Measurements from ENCODE around the gene PTPRM. TPM values are rescaled to one million over a fixed set of nuclear protein-coding genes. Genes with fewer than 3 reads are reported as not detected.

PTPRM gene
- total and polyA plus RNA-seq, 2 donors: 60.9 to 112 TPM

DNA sequence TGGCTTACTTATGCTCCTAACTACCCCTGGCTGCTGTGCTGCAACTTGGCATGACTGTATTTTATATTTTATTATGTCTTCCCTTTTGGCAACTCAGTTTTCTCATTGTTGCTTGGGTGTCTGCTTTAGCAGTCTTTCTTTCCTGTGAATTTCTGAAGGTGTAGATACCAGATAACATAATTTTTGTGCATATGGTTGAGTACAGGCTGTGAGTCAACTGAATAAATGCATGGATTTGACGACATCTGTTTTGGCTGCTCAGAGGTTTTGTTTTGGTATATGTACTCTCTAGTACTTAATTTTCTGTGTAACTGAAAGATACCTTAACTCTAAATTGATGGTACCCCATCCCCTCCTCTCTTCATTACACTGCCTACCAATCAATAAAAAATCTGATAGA lies 303.1 kb downstream of the PTPRM start:
- Histone ChIP-seq H3K4me3 (ENCODE audit: low read depth, low read length) (no peak overlapping the region), H3K4me1 (ENCODE audit: insufficient read depth) (no peaks in the 10 kb centered on the region), H3K27ac (ENCODE audit: low read depth) (no peak overlapping the region), H3K36me3 (ENCODE audit: insufficient read depth) (no peaks in the 10 kb centered on the region)
- WGBS: 74% methylated on average over 1 of the region's 1 CpG
- DNase-seq (ENCODE audit: extremely low spot score): no peak

DNA sequence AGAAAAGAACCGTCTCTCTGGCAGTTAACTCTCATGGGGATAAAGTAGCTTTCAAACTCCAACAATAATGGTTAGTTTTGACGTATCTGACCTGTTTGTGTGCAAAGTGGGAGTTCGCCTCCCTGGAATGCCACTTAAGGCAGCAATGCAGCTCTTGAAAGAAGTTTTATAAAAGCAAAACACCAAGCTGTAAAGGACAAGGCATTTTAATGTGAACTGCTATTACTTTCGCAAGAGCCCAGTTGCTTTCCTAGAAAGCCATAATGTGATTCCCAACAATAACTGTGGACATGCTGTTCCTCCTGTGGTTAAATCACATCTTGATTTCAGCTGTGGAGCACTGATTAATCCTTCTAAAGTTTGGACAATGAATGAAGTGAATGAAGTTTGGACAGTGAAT lies 303.7 kb downstream of the PTPRM start:
- Histone ChIP-seq H3K36me3 (ENCODE audit: insufficient read depth) (no peaks in the 10 kb centered on the region), H3K4me1 (ENCODE audit: insufficient read depth) (no peaks in the 10 kb centered on the region), H3K4me3 (ENCODE audit: low read depth, low read length) (no peak overlapping the region), H3K27ac (ENCODE audit: low read depth) (no peak overlapping the region)
- DNase-seq (ENCODE audit: extremely low spot score): no peak
- WGBS: 73% methylated on average over 4 of the region's 4 CpGs

GRCh38 chr18:7871560-7872456 lies 304.7 kb downstream of the PTPRM start:
- 71% methylated on average over 4 of the region's 4 CpGs for WGBS
- Histone ChIP-seq H3K4me1 (ENCODE audit: insufficient read depth) (no peaks in the 10 kb centered on the region), H3K36me3 (ENCODE audit: insufficient read depth) (no peaks in the 10 kb centered on the region)

DNA sequence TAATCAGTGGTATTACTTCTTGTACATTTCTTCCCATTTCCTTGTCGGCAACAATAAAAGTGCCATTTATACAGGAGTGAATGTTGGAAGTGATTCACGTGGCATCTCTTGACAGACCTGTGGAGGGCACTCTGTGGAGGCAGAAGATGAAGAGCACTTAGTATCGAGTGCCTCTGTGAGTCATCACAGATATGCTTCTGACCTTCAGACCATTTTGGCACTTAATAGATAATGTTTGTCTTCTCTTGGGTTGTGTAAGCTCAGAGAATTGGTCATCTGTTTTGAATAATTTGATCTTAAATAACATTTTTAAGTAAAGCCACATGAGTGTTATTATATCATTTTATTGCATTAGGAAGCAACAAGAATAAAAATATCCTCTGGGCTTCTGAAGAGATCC lies 305.5 kb downstream of the PTPRM start:
- H3K36me3 ChIP-seq (ENCODE audit: insufficient read depth): no peaks in the 10 kb centered on the region
- no peak overlapping the region for H3K4me3 ChIP-seq (ENCODE audit: low read depth, low read length)
- no peak overlapping the region for H3K27ac ChIP-seq (ENCODE audit: low read depth)
- 56% methylated on average over 3 of the region's 3 CpGs for WGBS
- DNase-seq (ENCODE audit: extremely low spot score): no peak
- no peaks in the 10 kb centered on the region for H3K4me1 ChIP-seq (ENCODE audit: insufficient read depth)

More at GRCh38 chr18:7871560-7872456, 304.7 kb downstream of the PTPRM start:
- Histone ChIP-seq H3K4me3 (ENCODE audit: low read depth, low read length) (no peak overlapping the region), H3K27ac (ENCODE audit: low read depth) (peak overlapping the region; percentile 18)
- DNase-seq (ENCODE audit: extremely low spot score): no peak

- Histone ChIP-seq H3K4me1 (ENCODE audit: insufficient read depth) (no peaks in the 10 kb centered on the region), H3K36me3 (ENCODE audit: insufficient read depth) (no peaks in the 10 kb centered on the region), H3K4me3 (ENCODE audit: low read depth, low read length) (no peak overlapping the region), H3K27ac (ENCODE audit: low read depth) (no peak overlapping the region)
- DNase-seq (ENCODE audit: extremely low spot score): no peak
- WGBS: 87% methylated on average over 2 of the region's 2 CpGs
Measured at GRCh38 chr18:7873316-7873715, 306.2 kb downstream of the PTPRM start.

DNA sequence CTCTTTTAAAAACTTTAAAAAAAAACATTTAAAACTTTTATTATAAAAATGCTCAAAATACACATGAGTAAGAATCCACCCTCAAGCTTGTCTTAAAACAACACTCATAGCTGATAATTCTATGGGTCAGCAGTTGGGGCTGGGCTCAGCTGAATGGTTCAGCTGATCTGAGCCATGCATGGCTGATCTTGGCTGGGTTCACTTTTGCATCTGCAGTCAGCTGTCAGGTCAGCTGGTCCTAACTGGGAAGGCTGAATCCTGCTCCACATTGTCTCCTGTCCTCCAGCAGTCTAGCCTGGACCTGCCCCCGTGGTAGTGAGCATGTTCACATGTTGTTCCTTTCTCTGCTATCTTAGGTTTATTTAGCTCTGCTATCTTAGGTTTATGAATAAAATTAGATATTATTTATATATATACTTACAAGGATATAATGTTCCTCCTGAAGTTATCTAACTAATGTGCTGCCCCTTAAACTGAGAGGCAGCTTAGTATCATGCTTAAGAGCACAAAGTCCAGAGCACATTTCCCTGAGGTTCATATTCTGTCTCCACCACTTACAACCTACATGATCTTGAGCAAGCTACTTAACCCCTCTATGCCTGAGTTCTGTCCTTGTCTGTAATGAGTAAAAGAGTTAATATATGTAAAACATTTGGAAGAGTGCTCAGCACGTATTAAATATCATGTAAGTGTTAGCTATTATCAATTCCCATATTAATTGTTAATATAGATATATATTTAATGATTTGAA lies 309.4 kb downstream of the PTPRM start:
- WGBS: 93% methylated on average over 2 of the region's 2 CpGs
- no peak for DNase-seq (ENCODE audit: extremely low spot score)
- H3K4me1 ChIP-seq (ENCODE audit: insufficient read depth): no peaks in the 10 kb centered on the region
- no peaks in the 10 kb centered on the region for H3K36me3 ChIP-seq (ENCODE audit: insufficient read depth)
- H3K4me3 ChIP-seq (ENCODE audit: low read depth, low read length): no peak overlapping the region
- no peak overlapping the region for H3K27ac ChIP-seq (ENCODE audit: low read depth)

DNA sequence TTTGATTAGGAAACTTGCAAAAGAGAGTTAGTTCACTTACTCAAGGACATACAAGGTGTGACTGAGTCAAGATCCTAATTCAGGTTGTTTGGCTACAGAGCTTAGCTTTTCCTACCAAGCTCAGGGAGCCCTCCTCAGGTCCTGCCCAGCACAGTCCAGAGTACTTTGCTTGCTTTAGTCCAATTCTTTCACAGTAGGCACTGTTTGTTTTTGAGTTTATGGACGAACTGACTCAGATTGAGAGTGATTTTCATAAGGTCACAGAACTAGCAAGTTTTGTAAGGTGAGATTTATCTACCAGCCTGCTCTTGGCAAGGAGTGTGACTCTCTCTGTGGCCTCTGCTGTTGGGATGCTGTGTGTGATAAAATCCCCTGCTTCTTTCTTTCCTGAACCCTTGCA lies 310.5 kb downstream of the PTPRM start:
- DNase-seq (ENCODE audit: extremely low spot score): no peak
- H3K27ac ChIP-seq (ENCODE audit: low read depth): no peak overlapping the region
- H3K4me3 ChIP-seq (ENCODE audit: low read depth, low read length): no peak overlapping the region
- WGBS: 50% methylated on average over 1 of the region's 1 CpG
- H3K4me1 ChIP-seq (ENCODE audit: insufficient read depth): no peaks in the 10 kb centered on the region
- H3K36me3 ChIP-seq (ENCODE audit: insufficient read depth): no peaks in the 10 kb centered on the region

- H3K27ac ChIP-seq (ENCODE audit: low read depth): no peak overlapping the region
- 75% methylated on average over 6 of the region's 6 CpGs for WGBS
- H3K36me3 ChIP-seq (ENCODE audit: insufficient read depth): no peaks in the 10 kb centered on the region
- no peak overlapping the region for H3K4me3 ChIP-seq (ENCODE audit: low read depth, low read length)
- no peaks in the 10 kb centered on the region for H3K4me1 ChIP-seq (ENCODE audit: insufficient read depth)
- DNase-seq (ENCODE audit: extremely low spot score): no peak
Measured at GRCh38 chr18:7878265-7879211, 311.4 kb downstream of the PTPRM start.

DNA sequence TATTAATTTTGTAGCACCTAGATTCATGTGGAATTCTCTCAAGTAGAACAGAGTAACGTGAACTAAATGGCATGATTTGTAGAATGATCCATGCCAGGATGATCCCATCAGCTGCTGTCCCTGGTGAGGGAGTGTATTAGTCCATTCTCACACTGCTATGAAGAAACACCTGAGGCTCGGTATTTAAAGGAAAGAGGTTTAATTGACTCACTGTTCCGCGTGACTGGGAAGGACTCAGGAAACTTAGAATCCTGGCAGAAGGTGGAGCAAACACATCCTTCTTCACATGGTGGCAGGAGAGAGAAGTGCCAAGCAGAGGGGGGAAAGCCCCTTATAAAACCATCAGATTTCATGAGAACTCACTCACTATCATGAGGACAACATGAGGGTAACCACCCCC lies 312.6 kb downstream of the PTPRM start:
- Histone ChIP-seq H3K36me3 (ENCODE audit: insufficient read depth) (no peaks in the 10 kb centered on the region), H3K4me3 (ENCODE audit: low read depth, low read length) (no peak overlapping the region), H3K4me1 (ENCODE audit: insufficient read depth) (no peaks in the 10 kb centered on the region), H3K27ac (ENCODE audit: low read depth) (no peak overlapping the region)
- no peak for DNase-seq (ENCODE audit: extremely low spot score)
- 84% methylated on average over 4 of the region's 4 CpGs for WGBS

DNA sequence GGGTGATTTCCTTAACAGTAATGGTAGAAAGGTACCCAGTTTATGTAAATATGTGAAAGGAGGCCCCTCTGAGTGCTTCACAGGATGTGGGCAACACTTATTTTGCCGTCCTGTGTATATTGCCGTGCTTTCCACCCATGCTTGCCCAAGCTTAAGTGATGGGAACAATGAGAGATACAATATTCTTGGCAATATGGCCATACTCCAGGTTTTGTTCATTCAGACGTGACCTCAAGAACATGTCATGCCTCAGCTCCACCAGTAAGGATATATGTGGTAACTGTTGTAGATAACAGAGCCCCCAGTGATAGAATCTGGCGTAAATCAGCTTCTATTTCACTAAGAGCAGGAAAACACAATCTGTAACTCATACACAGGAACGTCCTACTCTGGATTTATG lies 318.7 kb downstream of the PTPRM start:
- Histone ChIP-seq H3K4me1 (ENCODE audit: insufficient read depth) (no peaks in the 10 kb centered on the region), H3K27ac (ENCODE audit: low read depth) (no peak overlapping the region), H3K4me3 (ENCODE audit: low read depth, low read length) (no peak overlapping the region), H3K36me3 (ENCODE audit: insufficient read depth) (no peaks in the 10 kb centered on the region)
- 85% methylated on average over 5 of the region's 5 CpGs for WGBS
- no peak for DNase-seq (ENCODE audit: extremely low spot score)

DNA sequence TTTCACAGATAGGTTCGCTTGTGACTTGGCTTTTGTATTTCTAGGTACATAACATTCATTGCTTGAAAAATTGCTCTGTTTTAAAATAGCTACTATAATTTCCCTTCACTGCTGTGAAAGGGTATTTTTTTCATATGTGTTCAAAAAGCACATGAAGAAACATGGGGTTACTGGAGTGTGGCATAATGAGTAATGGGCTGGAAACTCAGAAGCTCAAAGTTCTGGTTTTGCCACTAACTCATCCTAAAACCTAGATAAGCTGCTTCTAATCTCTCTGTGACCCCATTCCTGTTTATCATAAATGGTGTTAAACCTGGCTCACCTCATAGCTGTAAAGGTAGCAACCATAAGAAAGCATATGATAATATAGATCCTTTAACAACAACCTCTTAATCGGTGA lies 319.3 kb downstream of the PTPRM start:
- 94% methylated on average over 2 of the region's 2 CpGs for WGBS
- H3K4me3 ChIP-seq (ENCODE audit: low read depth, low read length): no peak overlapping the region
- H3K4me1 ChIP-seq (ENCODE audit: insufficient read depth): no peaks in the 10 kb centered on the region
- H3K27ac ChIP-seq (ENCODE audit: low read depth): no peak overlapping the region
- H3K36me3 ChIP-seq (ENCODE audit: insufficient read depth): no peaks in the 10 kb centered on the region
- DNase-seq (ENCODE audit: extremely low spot score): no peak

- 91% methylated on average over 3 of the region's 3 CpGs for WGBS
- Histone ChIP-seq H3K4me3 (ENCODE audit: low read depth, low read length) (no peak overlapping the region), H3K36me3 (ENCODE audit: insufficient read depth) (no peaks in the 10 kb centered on the region), H3K4me1 (ENCODE audit: insufficient read depth) (no peaks in the 10 kb centered on the region), H3K27ac (ENCODE audit: low read depth) (no peak overlapping the region)
- DNase-seq (ENCODE audit: extremely low spot score): no peak
Measured at GRCh38 chr18:7889515-7889914, 322.4 kb downstream of the PTPRM start.

- WGBS: 27% methylated on average over 2 of the region's 2 CpGs
Measured at GRCh38 chr18:7890075-7890474, 323.0 kb downstream of the PTPRM start.

More at GRCh38 chr18:7890075-7890474, 323.0 kb downstream of the PTPRM start:
- no peak overlapping the region for H3K4me3 ChIP-seq (ENCODE audit: low read depth, low read length)
- H3K4me1 ChIP-seq (ENCODE audit: insufficient read depth): no peaks in the 10 kb centered on the region
- no peaks in the 10 kb centered on the region for H3K36me3 ChIP-seq (ENCODE audit: insufficient read depth)
- H3K27ac ChIP-seq (ENCODE audit: low read depth): no peak overlapping the region
- DNase-seq (ENCODE audit: extremely low spot score): no peak

All from urinary bladder (tissue), 4 donors.